Sigmoid colon (tissue), 4 donors: ENCODE data around the gene SORCS1.

Source experiments
- EP300 ChIP-seq, 4 donors: sonication (generic); formaldehyde crosslinking; IDR thresholded peaks; one replicate each; pipeline ENCODE4 v1.6.1; 2017; ENCODE audit warnings: antibody characterized with exemption in 4 of 4
- POLR2A ChIP-seq, 2 donors: fragments of 450-650 bp; IDR thresholded peaks; one replicate each; pipeline ENCODE4 v1.6.1; 2016; ENCODE audit warnings: antibody characterized with exemption in 2 of 2, mild to moderate bottlenecking in 2 of 2, moderate library complexity in 2 of 2
- POLR2AphosphoS5 ChIP-seq, 4 donors: sonication (generic); formaldehyde crosslinking; IDR thresholded peaks; one replicate each; pipeline ENCODE4 v1.6.1; 2017; ENCODE audit warnings: antibody characterized with exemption in 4 of 4
- TF ChIP-seq, protein P1 (sequence below), 4 experiments: fragments of 450-650 bp in 3 of 4; fragments of 200-600 bp in 1 of 4; IDR thresholded peaks; one replicate each; pipeline ENCODE4 v1.5.1; 2016 to 2019; ENCODE audit warnings: antibody characterized with exemption in 4 of 4, mild to moderate bottlenecking in 3 of 4, moderate library complexity in 2 of 4

DNA sequence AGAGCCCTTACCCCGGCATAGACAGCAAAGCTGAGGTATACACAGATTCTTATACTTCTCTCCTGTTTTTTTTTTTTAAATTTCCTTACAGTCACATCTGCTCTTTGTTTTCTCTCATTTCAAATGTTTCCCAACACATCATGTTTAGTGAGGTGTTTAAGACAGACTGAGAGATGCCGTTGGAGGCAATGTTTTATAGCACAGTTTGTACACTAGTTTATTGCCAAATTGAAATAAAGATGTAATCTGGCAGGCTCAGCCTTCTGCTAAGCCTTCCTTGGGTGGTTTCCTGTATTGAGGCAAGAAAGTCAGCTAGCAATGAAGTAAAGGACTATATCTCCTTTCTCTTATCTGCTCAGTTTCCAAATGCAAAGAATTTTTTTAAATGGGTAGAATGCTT lies 393.4 kb downstream of the SORCS1 start:
- TF ChIP-seq, protein P1, sequence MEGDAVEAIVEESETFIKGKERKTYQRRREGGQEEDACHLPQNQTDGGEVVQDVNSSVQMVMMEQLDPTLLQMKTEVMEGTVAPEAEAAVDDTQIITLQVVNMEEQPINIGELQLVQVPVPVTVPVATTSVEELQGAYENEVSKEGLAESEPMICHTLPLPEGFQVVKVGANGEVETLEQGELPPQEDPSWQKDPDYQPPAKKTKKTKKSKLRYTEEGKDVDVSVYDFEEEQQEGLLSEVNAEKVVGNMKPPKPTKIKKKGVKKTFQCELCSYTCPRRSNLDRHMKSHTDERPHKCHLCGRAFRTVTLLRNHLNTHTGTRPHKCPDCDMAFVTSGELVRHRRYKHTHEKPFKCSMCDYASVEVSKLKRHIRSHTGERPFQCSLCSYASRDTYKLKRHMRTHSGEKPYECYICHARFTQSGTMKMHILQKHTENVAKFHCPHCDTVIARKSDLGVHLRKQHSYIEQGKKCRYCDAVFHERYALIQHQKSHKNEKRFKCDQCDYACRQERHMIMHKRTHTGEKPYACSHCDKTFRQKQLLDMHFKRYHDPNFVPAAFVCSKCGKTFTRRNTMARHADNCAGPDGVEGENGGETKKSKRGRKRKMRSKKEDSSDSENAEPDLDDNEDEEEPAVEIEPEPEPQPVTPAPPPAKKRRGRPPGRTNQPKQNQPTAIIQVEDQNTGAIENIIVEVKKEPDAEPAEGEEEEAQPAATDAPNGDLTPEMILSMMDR (IDR thresholded peaks at IDR 0.05): no peak
- TF ChIP-seq POLR2A (IDR thresholded peaks at IDR 0.05) (no peak), POLR2AphosphoS5 (IDR thresholded peaks at IDR 0.05) (no peak), EP300 (IDR thresholded peaks at IDR 0.05) (no peak)
